ENCODE data around the gene FNIP2.
"Not testable (repeated sequence)": the region's sequence is repeated elsewhere in the genome, so short reads cannot be mapped to it uniquely, and the experiment has no call there.

Gene FNIP2

GRCh38 chr4:158801066-158801465 lies 32.2 kb downstream of the FNIP2 start:
- no peaks in the 10 kb centered on the region for H3K4me1 ChIP-seq
- H3K36me3 ChIP-seq = no peaks in the 10 kb centered on the region
- H3K9me3 ChIP-seq = no peaks in the 10 kb centered on the region
- H3K4me3 ChIP-seq = no peak overlapping the region
- TF ChIP-seq Cebpa-rat (IDR thresholded peaks at IDR 0.05) = no peak
- H3K9ac ChIP-seq = no peak overlapping the region
- H3K4me2 ChIP-seq = no peak overlapping the region
- H3K27ac ChIP-seq = no peak overlapping the region
- peaks cover 13% of the 10 kb centered on the region for H4K20me1 ChIP-seq
- H3K27me3 ChIP-seq = no peaks in the 10 kb centered on the region

GRCh38 chr4:158801677-158802076 lies 32.9 kb downstream of the FNIP2 start:
- Histone ChIP-seq H3K4me3 (no peak overlapping the region), H3K9ac (no peak overlapping the region), H3K9me3 (no peaks in the 10 kb centered on the region), H3K27ac (no peak overlapping the region), H3K4me1 (no peaks in the 10 kb centered on the region), H3K36me3 (no peaks in the 10 kb centered on the region), H3K4me2 (no peak overlapping the region), H4K20me1 (peaks cover 13% of the 10 kb centered on the region), H3K27me3 (no peaks in the 10 kb centered on the region)
- TF ChIP-seq Cebpa-rat (IDR thresholded peaks at IDR 0.05) = no peak

- Histone ChIP-seq H3K27ac (no peak overlapping the region), H4K20me1 (peaks cover 13% of the 10 kb centered on the region), H3K4me3 (no peak overlapping the region), H3K36me3 (no peaks in the 10 kb centered on the region), H3K9me3 (no peaks in the 10 kb centered on the region), H3K4me2 (no peak overlapping the region), H3K4me1 (no peaks in the 10 kb centered on the region), H3K9ac (no peak overlapping the region), H3K27me3 (no peaks in the 10 kb centered on the region)
- no peak for TF ChIP-seq Cebpa-rat (IDR thresholded peaks at IDR 0.05)
These were observed 34.1 kb downstream of the FNIP2 start for GRCh38 chr4:158802914-158803313.

GRCh38 chr4:158805635-158806471 lies 37.0 kb downstream of the FNIP2 start:
- Histone ChIP-seq H4K20me1 (peaks cover 11% of the 10 kb centered on the region), H3K4me2 (no peak overlapping the region), H3K36me3 (no peaks in the 10 kb centered on the region), H3K9me3 (no peaks in the 10 kb centered on the region), H3K9ac (no peak overlapping the region), H3K27me3 (no peaks in the 10 kb centered on the region), H3K27ac (no peak overlapping the region), H3K4me3 (no peak overlapping the region), H3K4me1 (peaks cover 18% of the 10 kb centered on the region)
- no peak for TF ChIP-seq Cebpa-rat (IDR thresholded peaks at IDR 0.05)

- H3K27ac ChIP-seq = no peak overlapping the region
- no peak overlapping the region for H3K4me2 ChIP-seq
These were observed 38.9 kb downstream of the FNIP2 start for GRCh38 chr4:158807691-158808090.

GRCh38 chr4:158808399-158808798 lies 39.6 kb downstream of the FNIP2 start:
- Histone ChIP-seq H3K27me3 (no peaks in the 10 kb centered on the region), H3K4me3 (no peak overlapping the region), H4K20me1 (no peaks in the 10 kb centered on the region), H3K36me3 (no peaks in the 10 kb centered on the region), H3K4me2 (no peak overlapping the region), H3K9me3 (no peaks in the 10 kb centered on the region), H3K9ac (no peak overlapping the region), H3K4me1 (peaks cover 32% of the 10 kb centered on the region), H3K27ac (no peak overlapping the region)
- no peak for TF ChIP-seq Cebpa-rat (IDR thresholded peaks at IDR 0.05)

More at GRCh38 chr4:158807691-158808090, 38.9 kb downstream of the FNIP2 start:
- Histone ChIP-seq H3K36me3 (no peaks in the 10 kb centered on the region), H3K9me3 (no peaks in the 10 kb centered on the region), H3K27me3 (no peaks in the 10 kb centered on the region), H3K9ac (no peak overlapping the region), H4K20me1 (no peaks in the 10 kb centered on the region), H3K4me3 (no peak overlapping the region), H3K4me1 (peaks cover 32% of the 10 kb centered on the region)
- no peak for TF ChIP-seq Cebpa-rat (IDR thresholded peaks at IDR 0.05)

GRCh38 chr4:158809208-158809607 lies 40.4 kb downstream of the FNIP2 start:
- H3K27ac ChIP-seq, H3K4me3 ChIP-seq, H3K27me3 ChIP-seq, H3K36me3 ChIP-seq, H4K20me1 ChIP-seq, H3K9me3 ChIP-seq, H3K9ac ChIP-seq: not testable (repeated sequence)
- Histone ChIP-seq H3K4me1 (peaks cover 32% of the 10 kb centered on the region), H3K4me2 (peak overlapping the region; percentile 69)

GRCh38 chr4:158809611-158810486 lies 41.0 kb downstream of the FNIP2 start:
- H3K9me3 ChIP-seq = 0 out of 2 replicates have a peak, but pooled peaks cover under 1% of the 10 kb centered on the region
- no peaks in the 10 kb centered on the region for H3K36me3 ChIP-seq
- H3K4me2 ChIP-seq = peak overlapping the region; percentile 69
- peaks cover 32% of the 10 kb centered on the region for H3K4me1 ChIP-seq
- peak overlapping the region; percentile 6 for H3K27ac ChIP-seq
- no peaks in the 10 kb centered on the region for H4K20me1 ChIP-seq
- H3K9ac ChIP-seq = peak overlapping the region; percentile 47; the same call in 1 of the 2 replicates
- TF ChIP-seq Cebpa-rat (IDR thresholded peaks at IDR 0.05) = no peak
- no peaks in the 10 kb centered on the region for H3K27me3 ChIP-seq
- no peak overlapping the region for H3K4me3 ChIP-seq

GRCh38 chr4:158810487-158811215 lies 41.8 kb downstream of the FNIP2 start:
- Histone ChIP-seq H3K4me3 (no peak overlapping the region), H3K36me3 (no peaks in the 10 kb centered on the region), H3K9me3 (peaks cover 8% of the 10 kb centered on the region; the same call in 1 of the 2 replicates), H3K4me2 (peak overlapping the region; percentile 69), H3K27me3 (no peaks in the 10 kb centered on the region), H3K9ac (peak overlapping the region; percentile 47; the same call in 1 of the 2 replicates), H4K20me1 (no peaks in the 10 kb centered on the region), H3K4me1 (peaks cover 32% of the 10 kb centered on the region), H3K27ac (peak overlapping the region; percentile 60)
- no peak for TF ChIP-seq Cebpa-rat (IDR thresholded peaks at IDR 0.05)

All from BLaER1 (cell line).